GM19025 (cell line): ENCODE data around the gene SARDH.
"Not testable (repeated sequence)": the region's sequence is repeated elsewhere in the genome, so short reads cannot be mapped to it uniquely, and the experiment has no call there.

Source experiments
- ATAC-seq: cut with Tn5 transposase; IDR thresholded peaks from one replicate; pipeline ENCODE4 v1.9.1; 2021; ENCODE audit warnings: mild to moderate bottlenecking, low read depth, moderate library complexity; ENCODE audit not compliant: unreplicated experiment

SARDH gene

GRCh38 chr9:133775951-133776905 lies 38.1 kb upstream of the SARDH start:
- no peak for ATAC-seq

GRCh38 chr9:133775291-133775690 lies 37.1 kb upstream of the SARDH start:
- ATAC-seq: no peak

- no peak for ATAC-seq
Measured at GRCh38 chr9:133774799-133775198, 36.6 kb upstream of the SARDH start.

- no peak for ATAC-seq
Measured at GRCh38 chr9:133773889-133774655, 35.9 kb upstream of the SARDH start.

- ATAC-seq: no peak
Measured at GRCh38 chr9:133772581-133772980, 34.4 kb upstream of the SARDH start.

GRCh38 chr9:133771486-133772482 lies 33.6 kb upstream of the SARDH start:
- ATAC-seq: no peak

GRCh38 chr9:133770076-133770777 lies 32.1 kb upstream of the SARDH start:
- ATAC-seq: no peak

GRCh38 chr9:133769511-133770075 lies 31.4 kb upstream of the SARDH start:
- ATAC-seq: no peak

- ATAC-seq: no peak
Measured at GRCh38 chr9:133768859-133769510, 30.8 kb upstream of the SARDH start.

- no peak for ATAC-seq
Measured at GRCh38 chr9:133768371-133768858, 30.3 kb upstream of the SARDH start.

GRCh38 chr9:133767625-133768024 lies 29.5 kb upstream of the SARDH start:
- ATAC-seq: no peak

GRCh38 chr9:133767008-133767407 lies 28.9 kb upstream of the SARDH start:
- ATAC-seq: no peak

- not testable (repeated sequence) for ATAC-seq
Measured at GRCh38 chr9:133766234-133766633, 28.1 kb upstream of the SARDH start.

- no peak for ATAC-seq
Measured at GRCh38 chr9:133763272-133764183, 25.4 kb upstream of the SARDH start.

- no peak for ATAC-seq
Measured at GRCh38 chr9:133762488-133763271, 24.5 kb upstream of the SARDH start.

- ATAC-seq: no peak
Measured at GRCh38 chr9:133761641-133762248, 23.6 kb upstream of the SARDH start.
